Prostate gland (tissue), 2 donors: Measurements from ENCODE around the gene NAP1L4. TPM values are rescaled to one million over a fixed set of nuclear protein-coding genes. Genes with fewer than 3 reads are reported as not detected.

Experiments used
- DNase-seq: peaks from one replicate; pipeline ENCODE4 v3.0.0-alpha.2; 2019; ENCODE audit warnings: low spot score
- H3K27ac ChIP-seq, 2 donors: fragments of 200-600 bp; sonication (generic); 2 replicates each; pipeline ENCODE4 v1.5.1; 2017 to 2019
- H3K27me3 ChIP-seq: fragments of 200-600 bp; sonication (generic); replicated peaks from 2 replicates; pipeline ENCODE4 v1.5.1; 2019; ENCODE audit not compliant: insufficient read depth
- H3K36me3 ChIP-seq, 2 donors: fragments of 200-600 bp; sonication (generic); 1 replicate in 1 of 2; 2 replicates in 1 of 2; pipeline versions ENCODE4 v1.5.1 to v1.8.1; 2017 to 2019
- H3K4me1 ChIP-seq: fragments of 200-600 bp; sonication (generic); replicated peaks from 2 replicates; pipeline ENCODE4 v1.5.1; 2019
- H3K4me3 ChIP-seq, 2 donors: fragments of 200-600 bp; sonication (generic); 2 replicates each; pipeline ENCODE4 v1.5.1; 2017 to 2019
- H3K9me3 ChIP-seq: fragments of 200-600 bp; sonication (generic); 2 replicates; pipeline ENCODE4 v1.5.1; 2017
- POLR2A ChIP-seq: fragments of 450-650 bp; IDR thresholded peaks from one replicate; pipeline ENCODE4 v1.6.1; 2016; ENCODE audit warnings: antibody characterized with exemption, mild to moderate bottlenecking
- POLR2AphosphoS5 ChIP-seq: sonication (generic); formaldehyde crosslinking; IDR thresholded peaks from one replicate; pipeline ENCODE4 v1.6.1; 2017; ENCODE audit warnings: antibody characterized with exemption
- WGBS: methylation state at CpG from one replicate; pipeline ENCODE4 v1.1.5; 2018; 5-methylcytosine and 5-hydroxymethylcytosine counted together
- intact Hi-C: fragments of 100-400 bp; cut with DNase I; formaldehyde crosslinking; loops from one replicate; pipeline ENCODE4 v1.14.2; 2022
- total RNA-seq, 2 donors: library from RNA; depleted of rRNA; stranded (reverse); fragments of >200 nt; gene quantifications; one replicate each; pipeline ENCODE4 v1.1.0, GENCODE V29; 2016
- TF ChIP-seq, protein P1 (sequence below), 4 experiments: fragments of 200-600 bp in 2 of 4; fragments of 450-650 bp in 2 of 4; sonication (generic) in 2 of 4; IDR thresholded peaks; 1 replicate in 3 of 4; 2 replicates in 1 of 4; pipeline ENCODE4 v1.5.1; 2016 to 2019; ENCODE audit warnings: antibody characterized with exemption in 4 of 4, mild to moderate bottlenecking in 2 of 4, moderate library complexity in 2 of 4

Gene NAP1L4
- total RNA-seq, 2 donors from 2014 or later: 103 to 131 TPM

- H3K27me3 ChIP-seq: no peaks in the 10 kb centered on the region
- H3K9me3 ChIP-seq: no peaks in the 10 kb centered on the region
- peaks cover 20% of the 10 kb centered on the region for H3K4me1 ChIP-seq
- intact Hi-C loops: no loop called here
- H3K4me3 ChIP-seq: no peak overlapping the region
- 95% methylated on average over 20 of the region's 20 CpGs for WGBS
- TF ChIP-seq POLR2AphosphoS5: no peak
- TF ChIP-seq, protein P1, sequence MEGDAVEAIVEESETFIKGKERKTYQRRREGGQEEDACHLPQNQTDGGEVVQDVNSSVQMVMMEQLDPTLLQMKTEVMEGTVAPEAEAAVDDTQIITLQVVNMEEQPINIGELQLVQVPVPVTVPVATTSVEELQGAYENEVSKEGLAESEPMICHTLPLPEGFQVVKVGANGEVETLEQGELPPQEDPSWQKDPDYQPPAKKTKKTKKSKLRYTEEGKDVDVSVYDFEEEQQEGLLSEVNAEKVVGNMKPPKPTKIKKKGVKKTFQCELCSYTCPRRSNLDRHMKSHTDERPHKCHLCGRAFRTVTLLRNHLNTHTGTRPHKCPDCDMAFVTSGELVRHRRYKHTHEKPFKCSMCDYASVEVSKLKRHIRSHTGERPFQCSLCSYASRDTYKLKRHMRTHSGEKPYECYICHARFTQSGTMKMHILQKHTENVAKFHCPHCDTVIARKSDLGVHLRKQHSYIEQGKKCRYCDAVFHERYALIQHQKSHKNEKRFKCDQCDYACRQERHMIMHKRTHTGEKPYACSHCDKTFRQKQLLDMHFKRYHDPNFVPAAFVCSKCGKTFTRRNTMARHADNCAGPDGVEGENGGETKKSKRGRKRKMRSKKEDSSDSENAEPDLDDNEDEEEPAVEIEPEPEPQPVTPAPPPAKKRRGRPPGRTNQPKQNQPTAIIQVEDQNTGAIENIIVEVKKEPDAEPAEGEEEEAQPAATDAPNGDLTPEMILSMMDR (IDR thresholded peaks at IDR 0.05): no peak
- TF ChIP-seq POLR2A: no peak
- H3K27ac ChIP-seq: no peak overlapping the region
- no peaks in the 10 kb centered on the region for H3K36me3 ChIP-seq
- DNase-seq: no peak
Measured at GRCh38 chr11:2916114-2916891, 75.8 kb downstream of the NAP1L4 start.

DNA sequence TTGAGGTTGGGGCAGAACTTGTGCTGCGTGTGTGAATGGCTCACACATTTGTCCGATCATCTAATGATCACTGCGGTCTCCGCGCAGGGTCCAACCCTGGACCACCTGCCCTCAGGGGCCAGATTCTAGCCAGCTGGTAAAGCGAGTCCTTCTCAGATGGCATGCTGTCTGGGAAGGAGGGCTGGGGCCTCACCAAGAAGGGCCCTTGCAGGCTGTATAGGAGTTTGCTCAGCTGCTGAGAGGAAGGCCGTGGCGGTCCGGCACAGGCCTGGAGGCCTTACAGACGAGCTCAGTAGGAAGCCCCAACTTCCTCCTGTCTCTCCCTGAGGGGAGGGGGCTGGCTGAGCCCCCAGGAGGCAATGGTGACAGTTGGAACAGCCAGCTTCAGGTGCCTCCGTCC, 76.7 kb downstream of the NAP1L4 start:
- DNase-seq: no peak
- H3K9me3 ChIP-seq: no peaks in the 10 kb centered on the region
- no peaks in the 10 kb centered on the region for H3K36me3 ChIP-seq
- intact Hi-C loops: no loop called here
- TF ChIP-seq, protein P1 (IDR thresholded peaks at IDR 0.05): no peak
- TF ChIP-seq POLR2A: no peak
- no peak for TF ChIP-seq POLR2AphosphoS5
- no peaks in the 10 kb centered on the region for H3K27me3 ChIP-seq
- peaks cover 22% of the 10 kb centered on the region for H3K4me1 ChIP-seq
- WGBS: 88% methylated on average over 11 of the region's 11 CpGs
- no peak overlapping the region for H3K4me3 ChIP-seq
- no peak overlapping the region for H3K27ac ChIP-seq

- TF ChIP-seq POLR2AphosphoS5 (no peak), POLR2A (no peak)
- TF ChIP-seq, protein P1 (IDR thresholded peaks at IDR 0.05): no peak
- no peaks in the 10 kb centered on the region for H3K36me3 ChIP-seq
- DNase-seq: no peak
- peaks cover 22% of the 10 kb centered on the region for H3K4me1 ChIP-seq
- no peaks in the 10 kb centered on the region for H3K9me3 ChIP-seq
- no peak overlapping the region for H3K4me3 ChIP-seq
- WGBS: 56% methylated on average over 12 of the region's 18 CpGs
- intact Hi-C loops: no loop called here
- no peaks in the 10 kb centered on the region for H3K27me3 ChIP-seq
- H3K27ac ChIP-seq: peak overlapping the region; percentile 18 to 88
Measured at GRCh38 chr11:2914455-2915195, 77.5 kb downstream of the NAP1L4 start.

- DNase-seq: no peak
- Histone ChIP-seq H3K4me3 (no peak overlapping the region), H3K27me3 (no peaks in the 10 kb centered on the region), H3K36me3 (no peaks in the 10 kb centered on the region), H3K4me1 (peaks cover 22% of the 10 kb centered on the region), H3K9me3 (no peaks in the 10 kb centered on the region), H3K27ac (peak overlapping the region; percentile 73 to 88)
- WGBS: 69% methylated on average over 6 of the region's 9 CpGs
- intact Hi-C loops: no loop called here
- no peak for TF ChIP-seq POLR2A
- TF ChIP-seq, protein P1 (IDR thresholded peaks at IDR 0.05): no peak
- no peak for TF ChIP-seq POLR2AphosphoS5
Measured at GRCh38 chr11:2913776-2914175, 78.4 kb downstream of the NAP1L4 start.
